HG03060 (cell line): ENCODE data around the gene FAS.
A peak's percentile ranks its signal among the peaks of the same experiment; 100 is the strongest.

Source experiments
- ATAC-seq: cut with Tn5 transposase; IDR thresholded peaks from one replicate; pipeline ENCODE4 v1.9.1; 2021; ENCODE audit warnings: low read depth, moderate number of reproducible peaks; ENCODE audit not compliant: unreplicated experiment

The FAS gene

DNA sequence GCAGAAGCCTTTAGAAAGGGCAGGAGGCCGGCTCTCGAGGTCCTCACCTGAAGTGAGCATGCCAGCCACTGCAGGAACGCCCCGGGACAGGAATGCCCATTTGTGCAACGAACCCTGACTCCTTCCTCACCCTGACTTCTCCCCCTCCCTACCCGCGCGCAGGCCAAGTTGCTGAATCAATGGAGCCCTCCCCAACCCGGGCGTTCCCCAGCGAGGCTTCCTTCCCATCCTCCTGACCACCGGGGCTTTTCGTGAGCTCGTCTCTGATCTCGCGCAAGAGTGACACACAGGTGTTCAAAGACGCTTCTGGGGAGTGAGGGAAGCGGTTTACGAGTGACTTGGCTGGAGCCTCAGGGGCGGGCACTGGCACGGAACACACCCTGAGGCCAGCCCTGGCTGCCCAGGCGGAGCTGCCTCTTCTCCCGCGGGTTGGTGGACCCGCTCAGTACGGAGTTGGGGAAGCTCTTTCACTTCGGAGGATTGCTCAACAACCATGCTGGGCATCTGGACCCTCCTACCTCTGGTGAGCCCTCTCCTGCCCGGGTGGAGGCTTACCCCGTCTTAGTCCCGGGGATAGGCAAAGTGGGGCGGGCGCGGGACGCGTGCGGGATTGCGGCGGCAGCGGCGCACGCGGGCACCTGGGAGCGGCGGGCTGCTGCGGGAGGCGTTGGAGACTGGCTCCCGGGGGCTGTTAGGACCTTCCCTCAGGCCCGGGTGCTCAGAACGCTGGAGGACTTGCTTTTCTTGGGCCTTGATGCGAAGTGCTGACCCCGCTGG, at the start of gene FAS:
FAS (plus strand) TSS at position 415 of the 777 bp plus-strand sequence; CDS start at position 494, 79 bp downstream.
- peak; percentile 43 for ATAC-seq

- no peak for ATAC-seq
These were observed 49.6 kb upstream of the FAS start for GRCh38 chr10:88941026-88941425.

- ATAC-seq = no peak
These were observed 46.8 kb upstream of the FAS start for GRCh38 chr10:88943778-88944177.

DNA sequence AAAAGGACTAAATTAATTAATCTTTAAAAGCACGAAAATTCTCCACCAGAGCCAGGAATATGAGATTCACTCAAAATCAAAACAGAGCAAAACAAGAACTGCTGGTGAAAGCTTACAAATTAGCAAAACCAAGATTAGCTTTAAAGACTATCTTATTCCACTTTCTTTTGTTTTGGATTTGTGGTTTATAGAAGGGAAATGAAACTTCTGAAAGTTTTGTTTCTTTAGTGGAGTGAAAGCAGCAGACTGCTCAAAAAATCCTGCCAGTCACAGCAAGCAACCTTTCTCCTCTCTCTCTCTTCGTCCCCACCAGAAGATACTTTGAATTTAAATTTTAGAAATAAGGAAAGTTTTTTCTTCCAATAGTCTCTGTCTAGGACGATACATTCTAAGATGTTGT, 45.8 kb upstream of the FAS start:
- no peak for ATAC-seq

DNA sequence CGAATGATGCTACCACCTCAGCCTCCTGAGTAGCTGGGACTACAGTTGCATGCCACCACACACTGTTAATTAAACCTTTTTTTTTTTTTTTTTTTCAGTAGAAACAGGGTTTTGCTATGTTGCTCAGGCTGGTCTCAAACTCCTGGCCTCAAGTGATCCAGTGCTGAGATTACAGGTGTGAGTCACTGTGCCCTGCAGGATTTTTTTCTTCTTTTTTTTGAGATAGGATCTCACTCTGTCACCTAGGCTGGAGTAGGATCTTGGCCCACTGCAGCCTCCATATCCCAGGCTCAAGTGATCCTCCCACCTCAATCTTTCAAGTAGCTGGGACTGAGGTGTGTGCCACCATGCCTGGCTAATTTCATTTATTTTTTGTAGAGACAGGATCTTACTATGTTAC, 44.4 kb upstream of the FAS start:
- no peak for ATAC-seq

GRCh38 chr10:88946965-88947590, 43.5 kb upstream of the FAS start:
- ATAC-seq = no peak

DNA sequence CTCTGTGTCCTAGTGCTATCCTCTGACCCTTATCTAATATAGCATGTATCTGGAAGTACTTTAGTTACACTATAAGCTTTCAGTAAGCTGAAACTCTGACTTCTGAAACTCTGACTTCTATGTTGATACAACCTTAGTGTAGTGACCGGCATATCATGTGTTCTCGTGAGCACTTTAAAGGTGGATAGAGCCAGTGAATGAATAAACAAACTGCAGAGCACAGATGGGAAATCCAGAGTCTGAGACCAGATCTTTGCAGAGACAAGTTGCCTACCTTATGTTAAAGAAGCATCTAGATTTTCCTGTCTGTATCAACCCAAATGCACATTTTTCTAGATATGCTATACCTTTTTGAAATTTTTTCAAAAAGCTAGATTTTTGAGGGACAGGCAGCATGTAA, 41.5 kb upstream of the FAS start:
- no peak for ATAC-seq

GRCh38 chr10:88949912-88950837, 40.4 kb upstream of the FAS start:
- ATAC-seq = no peak

DNA sequence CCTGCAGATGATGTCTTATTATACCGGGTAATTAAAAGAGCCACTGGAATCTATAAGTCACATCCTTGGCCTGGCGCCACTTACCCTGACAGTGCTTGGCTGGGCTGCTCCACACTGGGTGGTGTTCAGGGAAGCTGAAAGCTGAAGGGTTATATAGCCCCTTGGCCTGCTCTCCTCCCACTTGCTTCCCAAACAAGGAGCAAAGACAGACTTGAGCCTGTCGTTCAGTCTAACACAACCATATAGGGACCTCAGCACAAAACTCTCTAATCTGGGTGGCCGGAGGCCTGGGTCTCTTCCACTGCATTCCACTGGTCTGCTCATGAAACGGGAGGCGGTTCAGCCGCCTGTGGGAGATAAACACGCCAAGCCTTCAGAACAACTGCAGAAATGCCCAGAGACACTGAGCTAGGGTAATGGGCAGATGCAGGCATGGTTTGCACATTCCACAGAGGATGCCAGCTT, 37.9 kb upstream of the FAS start, which contains the start of gene ACTA2:
ACTA2 (minus strand) TSS at position 127 of the 465 bp plus-strand sequence. CDS start 3,843 bp downstream, outside the sequence.
- ATAC-seq = no peak

DNA sequence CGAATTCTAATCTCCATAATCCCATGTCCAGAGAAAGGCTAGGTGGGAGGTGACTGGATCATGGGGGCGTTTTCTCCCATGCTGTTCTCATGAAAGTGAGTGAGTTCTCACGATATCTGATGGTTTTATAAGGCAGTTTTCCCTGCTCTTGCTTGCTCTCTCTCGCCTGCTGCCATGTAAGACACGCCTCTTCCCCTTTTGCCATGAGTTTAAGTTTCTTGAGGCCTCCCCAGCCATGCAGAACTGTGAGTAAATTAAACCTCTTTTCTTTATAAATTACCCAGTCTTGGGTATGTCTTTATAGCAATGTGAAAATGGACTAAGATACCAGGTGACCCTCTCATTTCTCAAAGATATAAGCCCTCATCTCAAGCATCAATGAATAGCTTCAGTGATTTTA, 36.9 kb upstream of the FAS start:
- ATAC-seq = no peak

GRCh38 chr10:88954458-88955083, 36.0 kb upstream of the FAS start:
- no peak for ATAC-seq

DNA sequence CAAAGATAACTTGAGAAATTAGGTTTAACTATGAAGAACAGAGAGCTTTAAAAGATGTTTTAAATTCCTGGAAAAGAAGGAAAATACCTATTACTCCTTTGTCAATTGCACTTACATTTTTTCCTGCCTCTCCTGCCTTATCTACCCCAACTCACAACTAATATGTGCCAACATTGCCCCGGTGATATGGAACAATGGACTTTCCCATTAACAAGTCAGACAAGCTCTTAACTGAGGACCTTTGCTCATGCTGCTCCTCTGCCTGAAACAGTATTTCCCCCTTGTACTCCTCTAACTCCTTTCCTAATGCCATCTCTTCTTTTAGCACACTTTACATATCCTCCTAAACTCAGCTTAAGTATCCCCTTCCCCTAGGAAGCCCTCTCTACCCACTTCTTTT, 33.2 kb upstream of the FAS start:
- no peak for ATAC-seq

DNA sequence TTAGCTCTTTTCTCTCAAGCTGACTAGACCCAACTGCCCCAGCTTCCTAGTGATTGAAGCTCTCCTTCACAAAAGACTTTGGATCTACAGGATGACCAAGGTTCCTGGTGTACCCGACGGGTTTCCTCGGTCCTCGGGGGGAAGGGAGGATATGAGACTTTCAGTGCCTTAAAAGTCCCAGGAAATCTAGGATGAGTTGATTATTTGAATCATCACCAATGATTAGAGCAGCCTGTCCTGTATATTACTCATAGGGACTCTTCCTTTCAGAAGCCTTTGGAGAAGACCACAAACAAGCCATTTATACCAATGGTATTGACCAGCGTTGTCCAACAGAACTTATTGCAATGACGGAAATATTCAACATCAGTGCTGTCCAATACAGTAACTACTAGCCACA, 31.9 kb upstream of the FAS start:
- no peak for ATAC-seq

- ATAC-seq = no peak
These were observed 29.8 kb upstream of the FAS start for GRCh38 chr10:88960802-88961201.

GRCh38 chr10:88961266-88961665, 29.3 kb upstream of the FAS start:
- no peak for ATAC-seq

GRCh38 chr10:88962336-88962735, 28.3 kb upstream of the FAS start:
- ATAC-seq = no peak

DNA sequence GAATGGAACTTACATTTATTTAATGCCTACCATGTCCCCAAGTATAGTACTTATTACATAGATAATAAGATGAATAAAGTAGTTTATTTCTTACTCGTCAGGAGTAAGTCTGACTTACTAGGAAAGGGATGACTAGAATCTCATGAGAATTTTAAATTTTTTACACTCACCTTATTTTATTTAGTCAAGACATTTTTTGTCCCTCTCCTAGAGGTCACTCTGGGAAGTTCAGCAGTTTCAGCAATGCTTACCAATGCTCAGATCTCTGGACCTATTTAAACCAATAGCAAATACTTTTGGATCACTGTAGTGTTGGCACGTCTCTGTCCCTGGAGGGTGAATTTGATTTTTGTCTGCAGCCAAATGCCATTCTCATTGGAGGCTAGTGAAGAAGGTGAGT, 27.3 kb upstream of the FAS start:
- no peak for ATAC-seq

GRCh38 chr10:88964360-88964759, 26.2 kb upstream of the FAS start:
- ATAC-seq = no peak

DNA sequence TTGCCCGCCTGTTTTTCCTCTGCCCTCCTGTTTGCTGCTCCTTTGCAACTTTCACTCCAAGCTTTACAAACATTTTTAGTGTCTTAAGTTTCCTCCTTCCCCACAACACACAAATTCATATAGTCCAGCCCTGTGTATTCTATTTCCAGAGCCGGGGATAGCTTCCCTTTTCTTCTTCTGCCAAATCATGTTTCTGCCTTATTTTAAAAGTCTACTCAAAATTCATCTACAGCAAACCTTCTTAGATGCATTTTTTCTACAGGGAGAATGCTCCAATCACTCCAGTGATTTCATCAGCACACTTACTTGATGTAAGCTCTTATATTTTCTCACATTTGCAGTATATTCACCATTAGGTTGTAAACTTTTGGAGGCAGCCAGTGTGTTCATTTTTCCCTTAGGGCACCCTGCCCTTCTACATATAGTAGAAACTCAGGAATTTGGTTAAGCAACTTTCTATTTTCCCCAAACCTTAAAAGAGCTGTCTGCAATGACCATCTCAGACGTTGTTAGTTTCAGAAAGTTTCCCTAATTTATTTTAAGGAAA, 25.7 kb upstream of the FAS start:
- no peak for ATAC-seq

GRCh38 chr10:88966797-88967196, 23.8 kb upstream of the FAS start:
- no peak for ATAC-seq
